Neural cell (in vitro differentiated cells): ENCODE results near the gene ATG2A. TPM values are rescaled to one million over a fixed set of nuclear protein-coding genes. Genes with fewer than 3 reads are reported as not detected.
A peak's percentile ranks its signal among the peaks of the same experiment; 100 is the strongest.

Source experiments
- H2AFZ ChIP-seq: fragments of 200-600, 300-800 bp; sonication (generic), shearing (Covaris generic); 2 replicates; pipeline ENCODE4 v1.6.0; 2014; ENCODE audit warnings: low read depth, mild to moderate bottlenecking, antibody characterized with exemption, low read length, moderate library complexity
- H3F3A ChIP-seq: fragments of 200-600 bp; shearing (Covaris generic); 2 replicates; pipeline ENCODE4 v1.6.1; 2016; ENCODE audit warnings: mild to moderate bottlenecking, moderate library complexity, mixed read lengths, antibody characterized with exemption, low read length; ENCODE audit not compliant: insufficient read depth, poor library complexity, severe bottlenecking
- H3K27ac ChIP-seq: fragments of 200-600, 300-800 bp; sonication (generic), shearing (Covaris generic); 2 replicates; pipeline ENCODE4 v1.5.1; 2014; ENCODE audit warnings: mild to moderate bottlenecking, low read length, moderate library complexity
- H3K27me3 ChIP-seq: fragments of 300-800, 200-600 bp; sonication (generic), shearing (Covaris generic); 2 replicates; pipeline ENCODE4 v1.6.0; 2014; ENCODE audit warnings: mild to moderate bottlenecking, low read depth, low read length, moderate library complexity; ENCODE audit not compliant: insufficient read depth
- H3K36me3 ChIP-seq: fragments of 300-800, 200-600 bp; sonication (generic), shearing (Covaris generic); 2 replicates; pipeline ENCODE4 v1.5.1; 2014; ENCODE audit warnings: mild to moderate bottlenecking, antibody characterized with exemption, low read length, moderate library complexity; ENCODE audit not compliant: insufficient read depth
- H3K4me2 ChIP-seq: fragments of 300-800, 200-600 bp; sonication (generic), shearing (Covaris generic); 2 replicates; pipeline ENCODE4 v1.6.0; 2014; ENCODE audit warnings: mild to moderate bottlenecking, low read length
- H3K4me3 ChIP-seq: fragments of 300-800, 200-600 bp; sonication (generic), shearing (Covaris generic); 2 replicates; pipeline ENCODE4 v1.5.1; 2014; ENCODE audit warnings: mild to moderate bottlenecking, low read length, moderate library complexity
- H3K79me2 ChIP-seq: fragments of 200-600 bp; shearing (Covaris generic); replicated peaks from 2 replicates; pipeline ENCODE4 v1.6.0; 2014; ENCODE audit warnings: mild to moderate bottlenecking, low read length, moderate library complexity; ENCODE audit not compliant: insufficient read depth
- H3K9ac ChIP-seq: fragments of 300-800, 200-600 bp; sonication (generic), shearing (Covaris generic); 2 replicates; pipeline ENCODE4 v1.6.1; 2016; ENCODE audit warnings: mild to moderate bottlenecking, low read length, mixed read lengths
- H3K9me2 ChIP-seq: fragments of 200-600 bp; shearing (Covaris generic); 2 replicates; pipeline ENCODE4 v1.6.1; 2016; ENCODE audit warnings: mild to moderate bottlenecking, low read length, mixed read lengths; ENCODE audit not compliant: insufficient read depth
- H3K9me3 ChIP-seq: fragments of 200-600, 300-800 bp; sonication (generic), shearing (Covaris generic); 2 replicates; pipeline ENCODE4 v1.6.1; 2016; ENCODE audit warnings: mild to moderate bottlenecking, mixed run types, low read length, moderate library complexity, mixed read lengths
- H4K20me1 ChIP-seq: fragments of 200-600 bp; shearing (Covaris generic); 2 replicates; pipeline ENCODE4 v1.6.1; 2016; ENCODE audit warnings: mild to moderate bottlenecking, mixed run types; ENCODE audit not compliant: insufficient read depth
- CTCF ChIP-seq: fragments of 450-650 bp; IDR thresholded peaks from 2 replicates; pipeline ENCODE4 v1.5.1; 2014; ENCODE audit warnings: antibody characterized with exemption, mild to moderate bottlenecking, moderate library complexity; ENCODE audit not compliant: poor library complexity, severe bottlenecking
- EP300 ChIP-seq: fragments of 450-650 bp; conservative IDR thresholded peaks from 2 replicates; pipeline ENCODE4 v1.6.1; 2014; ENCODE audit warnings: antibody characterized with exemption, mild to moderate bottlenecking, moderate library complexity; ENCODE audit not compliant: poor library complexity, severe bottlenecking
- EZH2 ChIP-seq: fragments of 200-600, 300-800 bp; shearing (Covaris generic), sonication (generic); IDR thresholded peaks from 2 replicates; pipeline ENCODE4 v1.6.1; 2014; ENCODE audit warnings: antibody characterized with exemption, low read length, borderline replicate concordance, mild to moderate bottlenecking; ENCODE audit not compliant: insufficient read depth, poor library complexity, severe bottlenecking
- MXI1 ChIP-seq: fragments of 450-650 bp; conservative IDR thresholded peaks from 2 replicates; pipeline ENCODE4 v1.6.1; 2014; ENCODE audit warnings: antibody characterized with exemption, mild to moderate bottlenecking; ENCODE audit not compliant: poor library complexity, severe bottlenecking
- POLR2AphosphoS5 ChIP-seq: IDR thresholded peaks from 2 replicates; pipeline ENCODE4 v1.6.1; 2012
- RAD21 ChIP-seq: fragments of 450-650 bp; conservative IDR thresholded peaks from 2 replicates; pipeline ENCODE4 v1.6.1; 2014; ENCODE audit warnings: antibody characterized with exemption, mild to moderate bottlenecking, moderate library complexity
- SMC3 ChIP-seq: fragments of 450-650 bp; conservative IDR thresholded peaks from 2 replicates; pipeline ENCODE4 v1.6.1; 2014; ENCODE audit warnings: antibody characterized with exemption, mild to moderate bottlenecking, moderate library complexity; ENCODE audit not compliant: poor library complexity
- TAF1 ChIP-seq: IDR thresholded peaks from 2 replicates; pipeline ENCODE4 v1.6.1; 2012; ENCODE audit warnings: low read depth
- polyA plus RNA-seq: library from polyadenylated mRNA; depleted of rRNA; stranded (reverse); fragments of >200 nt; gene quantifications from 2 replicates; pipeline ENCODE4 v1.2.3, GENCODE V29; 2014
- TF ChIP-seq, protein P1 (sequence below): IDR thresholded peaks from 2 replicates; pipeline ENCODE4 v1.6.1; 2012; ENCODE audit warnings: borderline replicate concordance

ATG2A gene
- polyA plus RNA-seq, 1 donor from 2014 or later, result 7.5 TPM

DNA sequence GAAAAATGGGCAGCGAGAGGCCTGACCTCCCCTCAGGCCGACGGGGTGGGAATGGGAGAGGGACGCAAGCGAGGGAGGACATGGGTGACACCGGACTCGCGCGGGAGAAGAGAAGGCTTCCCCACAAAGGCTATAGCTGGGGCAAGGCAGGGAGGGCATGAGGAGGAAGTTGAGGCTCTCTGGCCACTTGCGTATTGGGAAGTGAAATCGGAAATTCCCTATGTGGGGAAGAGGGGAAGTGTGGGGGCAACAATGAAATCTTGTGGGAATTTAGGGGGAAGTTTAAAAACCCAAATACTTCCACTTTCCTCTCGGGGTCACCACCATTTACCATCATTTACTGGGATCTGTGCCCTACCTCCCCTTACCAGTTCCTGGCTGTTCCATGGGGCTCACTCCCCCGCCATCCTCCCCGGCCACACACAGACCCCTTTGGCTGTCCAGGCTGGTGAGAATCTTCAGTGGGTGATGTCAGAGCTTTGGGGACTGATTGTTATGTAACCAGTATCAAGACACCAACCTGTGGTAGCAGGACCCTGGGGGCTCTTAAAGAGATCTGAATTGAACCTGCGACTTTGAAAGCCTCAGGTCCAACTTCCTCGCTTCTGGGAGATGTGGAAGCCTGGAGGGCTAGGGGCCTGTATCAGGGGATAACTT, 37.6 kb downstream of the ATG2A start:
- Histone ChIP-seq H2AFZ (peak overlapping the region; percentile 74), H3K9me2 (no peaks in the 10 kb centered on the region), H3K9ac (peak overlapping the region; percentile 93), H4K20me1 (no peaks in the 10 kb centered on the region), H3K9me3 (no peaks in the 10 kb centered on the region), H3K27me3 (no peaks in the 10 kb centered on the region), H3F3A (no peaks in the 10 kb centered on the region), H3K36me3 (no peaks in the 10 kb centered on the region), H3K4me2 (peak overlapping the region; percentile 57), H3K79me2 (peaks cover 29% of the 10 kb centered on the region), H3K4me3 (peak overlapping the region; percentile 81), H3K27ac (peak overlapping the region; percentile 94)
- TF ChIP-seq MXI1, result no peak
- TF ChIP-seq POLR2AphosphoS5, result no peak
- no peak for TF ChIP-seq RAD21
- no peak for TF ChIP-seq TAF1
- no peak for TF ChIP-seq SMC3
- TF ChIP-seq EZH2, result no peak
- TF ChIP-seq EP300, result no peak
- no peak for TF ChIP-seq CTCF
- TF ChIP-seq, protein P1, sequence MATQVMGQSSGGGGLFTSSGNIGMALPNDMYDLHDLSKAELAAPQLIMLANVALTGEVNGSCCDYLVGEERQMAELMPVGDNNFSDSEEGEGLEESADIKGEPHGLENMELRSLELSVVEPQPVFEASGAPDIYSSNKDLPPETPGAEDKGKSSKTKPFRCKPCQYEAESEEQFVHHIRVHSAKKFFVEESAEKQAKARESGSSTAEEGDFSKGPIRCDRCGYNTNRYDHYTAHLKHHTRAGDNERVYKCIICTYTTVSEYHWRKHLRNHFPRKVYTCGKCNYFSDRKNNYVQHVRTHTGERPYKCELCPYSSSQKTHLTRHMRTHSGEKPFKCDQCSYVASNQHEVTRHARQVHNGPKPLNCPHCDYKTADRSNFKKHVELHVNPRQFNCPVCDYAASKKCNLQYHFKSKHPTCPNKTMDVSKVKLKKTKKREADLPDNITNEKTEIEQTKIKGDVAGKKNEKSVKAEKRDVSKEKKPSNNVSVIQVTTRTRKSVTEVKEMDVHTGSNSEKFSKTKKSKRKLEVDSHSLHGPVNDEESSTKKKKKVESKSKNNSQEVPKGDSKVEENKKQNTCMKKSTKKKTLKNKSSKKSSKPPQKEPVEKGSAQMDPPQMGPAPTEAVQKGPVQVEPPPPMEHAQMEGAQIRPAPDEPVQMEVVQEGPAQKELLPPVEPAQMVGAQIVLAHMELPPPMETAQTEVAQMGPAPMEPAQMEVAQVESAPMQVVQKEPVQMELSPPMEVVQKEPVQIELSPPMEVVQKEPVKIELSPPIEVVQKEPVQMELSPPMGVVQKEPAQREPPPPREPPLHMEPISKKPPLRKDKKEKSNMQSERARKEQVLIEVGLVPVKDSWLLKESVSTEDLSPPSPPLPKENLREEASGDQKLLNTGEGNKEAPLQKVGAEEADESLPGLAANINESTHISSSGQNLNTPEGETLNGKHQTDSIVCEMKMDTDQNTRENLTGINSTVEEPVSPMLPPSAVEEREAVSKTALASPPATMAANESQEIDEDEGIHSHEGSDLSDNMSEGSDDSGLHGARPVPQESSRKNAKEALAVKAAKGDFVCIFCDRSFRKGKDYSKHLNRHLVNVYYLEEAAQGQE, result no peak

DNA sequence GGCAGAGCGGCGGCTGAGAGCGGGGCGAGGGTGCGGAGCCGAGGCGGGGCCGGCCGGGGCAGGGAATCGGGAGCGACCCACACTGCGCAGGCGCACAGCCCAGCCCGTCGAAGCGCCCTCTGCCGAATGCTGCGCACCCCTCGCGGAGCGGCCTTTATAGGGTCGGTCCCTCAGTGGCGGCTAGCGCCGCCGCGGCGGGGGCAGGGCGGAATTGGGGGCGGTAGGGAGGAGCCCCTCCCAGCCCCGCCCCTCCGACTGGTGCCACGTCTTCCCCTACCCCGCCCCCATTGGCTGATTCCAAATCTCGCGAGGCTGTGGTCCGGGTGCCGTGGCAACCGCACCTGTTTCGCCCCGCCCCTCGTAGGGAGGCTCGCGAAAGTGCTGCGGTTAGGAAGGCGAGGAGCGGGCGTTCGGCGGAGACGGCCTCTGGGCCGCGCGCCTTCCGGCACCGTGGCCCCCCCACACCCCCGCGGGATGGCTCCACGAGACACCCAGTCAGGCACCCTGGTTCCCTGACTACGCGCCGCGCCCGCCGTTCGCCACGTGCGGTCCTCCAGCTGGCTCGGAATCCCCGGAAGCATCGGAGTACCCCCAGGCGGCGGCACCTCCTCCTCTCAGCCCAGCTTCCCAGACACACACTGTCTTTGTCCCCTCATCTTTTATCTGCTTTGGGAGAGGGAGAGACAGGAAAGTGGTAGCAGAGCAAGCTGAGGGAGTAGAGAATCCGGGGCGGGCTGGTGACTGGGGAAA, 38.3 kb downstream of the ATG2A start, which contains the start of gene EHD1:
EHD1 (minus strand) TSS at position 128 of the 750 bp plus-strand sequence. CDS start 157 bp downstream, outside the sequence.
- Histone ChIP-seq H3K4me2 (peak within 1 kb of the TSS; percentile 62), H3K36me3 (no peaks in the 10 kb centered on the region), H2AFZ (peak within 1 kb of the TSS; percentile 74), H3K9ac (peak within 1 kb of the TSS; percentile 93), H3F3A (no peaks in the 10 kb centered on the region), H3K79me2 (peaks cover 29% of the 10 kb centered on the region), H3K27me3 (no peaks in the 10 kb centered on the region), H3K9me2 (no peaks in the 10 kb centered on the region), H3K9me3 (no peaks in the 10 kb centered on the region), H4K20me1 (no peaks in the 10 kb centered on the region), H3K27ac (peak within 1 kb of the TSS; percentile 94), H3K4me3 (peak within 1 kb of the TSS; percentile 81)
- TF ChIP-seq, protein P1, result peak; percentile 87
- TF ChIP-seq EZH2, result no peak
- peak; percentile 38 for TF ChIP-seq EP300
- peak; percentile 47 for TF ChIP-seq RAD21
- peak; percentile 67 for TF ChIP-seq TAF1
- TF ChIP-seq POLR2AphosphoS5, result peak; percentile 90
- peak; percentile 67 for TF ChIP-seq SMC3
- TF ChIP-seq CTCF, result peak; percentile 88
- peak; percentile 99 for TF ChIP-seq MXI1
